SW480 (cell line): ENCODE measurements around the gene TM4SF20.
"Not testable (repeated sequence)": the region's sequence is repeated elsewhere in the genome, so short reads cannot be mapped to it uniquely, and the experiment has no call there.

Experiments
- DNase-seq: peaks from one replicate; pipeline ENCODE4 v3.0.0-alpha.2; 2016; ENCODE audit warnings: low spot score

TM4SF20 gene

GRCh38 chr2:227366769-227367426 is 12.2 kb downstream of the TM4SF20 start:
- DNase-seq: no peak

- DNase-seq: no peak
These were observed 13.3 kb downstream of the TM4SF20 start for GRCh38 chr2:227365833-227366232.

- DNase-seq: not testable (repeated sequence)
These were observed 14.4 kb downstream of the TM4SF20 start for GRCh38 chr2:227364585-227365263.

- DNase-seq: no peak
These were observed 15.3 kb downstream of the TM4SF20 start for GRCh38 chr2:227363756-227364155.

- no peak for DNase-seq
These were observed 18.8 kb downstream of the TM4SF20 start for GRCh38 chr2:227360351-227360750.

- no peak for DNase-seq
These were observed 27.5 kb downstream of the TM4SF20 start for GRCh38 chr2:227351639-227352038.

GRCh38 chr2:227349989-227350612 is 29.0 kb downstream of the TM4SF20 start:
- DNase-seq: no peak

- no peak for DNase-seq
These were observed 30.8 kb downstream of the TM4SF20 start for GRCh38 chr2:227348324-227348723.

GRCh38 chr2:227347117-227347516 is 32.0 kb downstream of the TM4SF20 start:
- no peak for DNase-seq

- DNase-seq: no peak
These were observed 34.9 kb downstream of the TM4SF20 start for GRCh38 chr2:227344231-227344630.

GRCh38 chr2:227341553-227341952 is 37.6 kb downstream of the TM4SF20 start:
- DNase-seq: no peak

- DNase-seq: no peak
These were observed 39.0 kb downstream of the TM4SF20 start for GRCh38 chr2:227340106-227340505.

GRCh38 chr2:227339098-227339599 is 40.0 kb downstream of the TM4SF20 start:
- no peak for DNase-seq

GRCh38 chr2:227337442-227337841 is 41.7 kb downstream of the TM4SF20 start:
- no peak for DNase-seq

GRCh38 chr2:227335713-227336112 is 43.4 kb downstream of the TM4SF20 start:
- no peak for DNase-seq

GRCh38 chr2:227326783-227327182 is 52.3 kb downstream of the TM4SF20 start:
- DNase-seq: no peak

- peak; percentile 23 for DNase-seq
These were observed 53.3 kb downstream of the TM4SF20 start for GRCh38 chr2:227325839-227326195.

GRCh38 chr2:227324995-227325838 is 53.9 kb downstream of the TM4SF20 start, which contains the start of gene MFF:
MFF (plus strand) TSS chr2:227325251; CDS start chr2:227330666, 5,415 bp downstream.
- peak; percentile 93 for DNase-seq

GRCh38 chr2:227324642-227324994 is 54.5 kb downstream of the TM4SF20 start:
- no peak for DNase-seq

GRCh38 chr2:227323818-227324217 is 55.3 kb downstream of the TM4SF20 start:
- no peak for DNase-seq

GRCh38 chr2:227322530-227323205 is 56.4 kb downstream of the TM4SF20 start:
- DNase-seq: no peak
